Stimulated activated CD4-positive, alpha-beta T cell treated with anti-CD3 and anti-CD28 coated beads, Interleukin-4, amount 100 ng/mL, for 24 hours (primary cell): Measurements from ENCODE around the gene OXCT2.

Experiments
- DNase-seq: peaks from one replicate; pipeline ENCODE4 v3.0.0-alpha.2; 2020

The OXCT2 gene

DNA sequence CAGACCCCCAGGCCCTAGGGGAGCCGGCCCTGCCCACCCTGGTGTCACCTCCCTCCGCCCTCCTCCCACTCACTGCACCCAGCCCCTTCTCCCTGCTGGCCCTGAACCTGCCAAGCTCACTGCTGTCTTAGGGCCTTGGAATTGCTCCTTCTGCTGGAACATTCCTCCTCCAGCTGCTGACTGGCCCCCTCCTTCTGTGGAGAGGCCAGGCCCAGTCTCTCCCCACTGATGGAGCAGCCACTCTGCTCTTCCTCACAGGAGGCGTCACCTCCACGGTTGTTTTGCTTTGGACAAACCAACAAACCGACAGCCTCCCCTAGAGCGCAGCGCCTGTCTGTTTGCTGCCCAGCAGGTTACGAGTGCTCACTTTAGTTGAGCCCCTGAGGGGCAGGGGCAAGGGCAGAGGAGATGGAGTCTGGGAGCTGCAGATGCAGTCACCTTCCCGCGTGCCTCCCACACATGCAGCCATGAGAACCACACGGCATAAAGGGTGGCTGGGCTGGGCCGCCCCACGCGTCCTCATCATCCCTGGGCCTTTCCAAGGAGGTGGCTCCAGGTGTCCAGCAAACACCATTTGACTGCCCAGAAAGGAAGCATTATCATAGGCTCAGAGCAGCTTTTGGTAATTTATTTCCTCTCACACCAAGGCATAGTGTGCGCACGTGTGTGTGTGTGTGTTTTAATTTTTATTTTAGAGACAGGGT, 9.4 kb downstream of the OXCT2 start:
- DNase-seq: no peak

DNA sequence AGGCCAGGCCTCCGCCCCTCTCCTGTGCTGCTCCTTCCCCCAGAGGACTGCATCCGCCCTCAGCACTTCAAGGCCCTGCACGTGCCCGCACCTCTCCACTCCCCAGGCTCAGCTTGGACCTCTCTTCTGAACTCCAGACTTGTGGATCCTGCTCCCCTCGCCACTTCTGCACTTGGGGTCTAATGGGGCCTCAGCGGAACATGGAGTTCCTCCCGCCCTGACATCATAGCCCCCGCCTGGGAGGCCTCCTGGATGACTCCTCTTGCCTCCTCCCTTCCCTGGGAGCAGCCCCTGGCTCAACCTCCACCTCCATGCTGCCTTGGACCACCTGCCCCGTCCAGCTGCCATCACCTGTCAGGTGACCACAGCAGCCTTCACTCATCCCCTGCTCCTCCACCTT, 10.1 kb downstream of the OXCT2 start:
- DNase-seq: no peak

DNA sequence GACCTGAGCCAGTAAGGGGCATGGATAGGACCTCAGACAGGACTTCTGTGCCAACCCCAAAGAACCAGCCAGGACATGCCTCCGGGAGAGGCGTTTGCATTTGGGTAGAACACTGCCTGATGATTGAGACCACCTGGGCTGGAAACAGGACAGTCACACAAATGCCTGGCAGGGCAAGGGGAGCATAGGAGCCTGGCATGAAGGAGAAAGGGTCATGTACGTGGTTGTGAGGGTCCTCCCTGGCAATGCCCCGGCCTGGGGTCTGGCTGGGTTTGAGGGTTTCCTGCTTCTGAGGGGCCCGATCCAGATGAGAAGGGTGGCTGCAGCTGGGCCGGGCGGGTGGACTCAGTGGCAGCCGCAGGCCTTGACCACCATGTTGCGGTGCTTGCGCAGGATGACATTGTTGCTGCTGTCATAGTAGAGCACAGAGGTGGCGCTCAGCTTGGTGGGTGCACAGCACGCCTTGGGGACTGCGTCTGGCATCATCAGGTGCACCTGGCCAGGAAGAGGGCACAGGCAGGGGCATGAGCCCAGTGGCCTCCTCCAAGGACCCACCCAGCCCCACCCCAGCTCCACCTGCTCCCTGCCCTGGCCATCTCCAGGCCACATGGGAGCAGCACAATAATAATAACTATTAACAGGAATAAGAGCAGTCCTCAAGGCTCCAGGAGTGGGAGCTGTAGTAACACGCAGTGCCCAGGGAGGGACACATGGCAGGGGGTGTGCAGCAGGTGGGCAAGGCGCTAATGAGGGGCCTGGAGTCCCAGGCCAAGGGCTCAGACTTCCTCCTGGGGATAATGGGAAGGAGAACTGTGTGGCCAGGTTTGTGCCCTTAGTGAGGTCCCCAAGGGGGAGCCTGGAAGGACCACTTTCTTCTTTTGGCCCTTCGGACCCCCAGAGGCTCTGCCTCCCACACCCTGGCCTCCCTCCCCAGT, 10.8 kb downstream of the OXCT2 start:
- no peak for DNase-seq

DNA sequence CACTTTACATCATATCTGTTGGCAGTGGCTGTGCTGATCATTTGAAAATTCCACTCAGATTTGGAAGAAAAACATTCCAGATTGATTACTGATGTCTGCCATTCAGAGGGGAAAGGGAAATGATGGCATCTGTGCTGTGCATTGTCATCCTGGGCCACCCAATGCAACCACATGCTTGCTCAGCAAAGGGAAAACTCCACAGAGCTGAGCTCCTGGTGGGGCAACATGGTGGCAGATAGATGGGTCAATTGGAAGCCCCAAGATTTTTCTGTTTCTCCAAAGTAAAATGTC, 11.8 kb downstream of the OXCT2 start:
- no peak for DNase-seq

DNA sequence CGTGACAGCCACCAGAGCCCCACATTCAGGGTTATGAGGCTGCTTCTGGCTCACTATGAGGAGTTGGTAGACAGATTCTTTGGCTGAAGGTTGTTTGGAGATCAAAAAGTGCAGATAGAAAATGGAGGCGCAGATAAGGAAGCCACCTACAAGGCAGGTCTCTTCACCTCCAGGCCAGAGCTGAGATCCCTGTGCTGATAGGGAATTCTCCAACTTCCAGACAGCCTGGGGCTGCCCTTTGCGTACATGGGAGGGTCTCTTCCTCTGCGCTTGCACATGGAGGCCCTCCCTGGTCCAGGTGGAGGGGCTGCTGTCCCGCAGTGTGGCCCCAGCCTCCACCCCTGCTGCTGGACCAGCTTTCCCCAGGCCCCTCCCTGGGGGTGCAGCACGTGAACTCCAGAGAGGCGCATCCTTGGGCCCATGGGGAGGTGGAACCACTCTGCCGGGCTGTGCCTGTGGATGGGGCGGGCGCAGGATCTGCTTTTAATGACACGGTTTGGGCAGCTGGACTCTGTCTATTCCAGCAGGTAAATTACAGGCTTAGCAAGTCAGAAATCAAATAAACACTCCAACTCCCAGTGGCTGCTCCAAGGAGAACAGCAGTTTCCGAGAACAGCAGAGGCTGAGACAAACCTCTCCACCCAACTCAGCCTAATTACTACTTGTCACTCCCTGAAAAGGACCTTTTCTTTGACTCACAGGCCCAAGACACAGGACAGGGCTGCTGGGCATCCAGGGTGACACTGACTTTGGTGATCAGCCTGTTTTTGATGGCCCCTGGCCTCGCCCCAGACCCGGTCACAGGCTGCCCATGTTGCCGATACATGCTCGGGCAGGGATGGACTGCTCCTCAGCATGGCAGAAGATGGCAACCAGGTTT, 12.4 kb downstream of the OXCT2 start:
- DNase-seq: no peak

DNA sequence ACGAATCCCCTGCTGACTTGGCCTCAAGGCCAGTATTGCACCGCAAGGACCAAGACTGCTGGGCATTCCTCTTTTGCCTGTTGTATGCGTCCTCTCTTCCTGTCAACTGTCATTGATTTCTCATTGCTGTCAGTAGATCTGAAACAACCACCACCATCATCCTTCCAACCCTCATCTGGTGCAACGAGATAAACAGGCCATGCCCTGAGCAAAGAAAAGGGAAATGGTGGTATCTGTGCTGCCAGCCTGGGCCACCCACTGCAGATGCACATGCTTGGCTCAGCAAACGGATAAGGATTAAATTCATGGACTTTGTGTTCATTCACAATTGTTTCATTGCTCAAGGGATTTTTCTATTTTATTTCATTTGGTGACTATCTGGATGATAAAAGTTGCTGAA, 13.6 kb downstream of the OXCT2 start:
- DNase-seq: no peak

DNA sequence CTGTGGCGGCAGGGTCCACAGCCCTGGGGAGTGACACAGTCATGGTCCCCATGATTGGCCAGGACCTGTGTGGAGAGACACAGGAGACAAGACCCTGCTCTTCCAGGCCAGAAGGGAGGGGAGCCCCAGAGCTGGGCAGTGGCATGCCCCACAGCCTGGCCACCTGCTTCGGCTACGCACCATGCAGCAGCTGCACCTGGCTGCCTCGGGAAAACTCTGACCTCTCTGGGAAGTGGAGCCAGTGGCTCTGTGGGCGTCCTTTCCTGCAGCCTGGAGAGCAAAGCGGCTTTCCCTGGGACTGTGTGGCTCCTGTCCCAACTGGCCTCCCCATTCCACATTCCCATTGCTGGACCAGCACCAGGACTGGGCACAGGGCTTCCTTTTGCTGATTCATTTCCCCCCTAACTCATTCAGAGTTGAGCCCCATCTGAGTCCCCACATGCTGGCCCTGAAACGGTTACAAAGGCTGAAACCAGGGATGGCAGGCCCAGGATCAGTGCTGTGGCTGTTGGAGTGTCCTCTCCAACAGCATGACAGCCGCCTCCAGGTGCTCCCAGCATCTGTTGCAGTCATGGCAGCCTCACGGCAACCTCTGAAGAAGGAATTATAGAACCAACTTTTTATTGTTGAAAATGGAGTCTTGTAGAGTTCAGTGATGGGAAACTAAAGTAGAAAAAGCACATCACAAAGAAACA, 15.0 kb downstream of the OXCT2 start:
- no peak for DNase-seq

DNA sequence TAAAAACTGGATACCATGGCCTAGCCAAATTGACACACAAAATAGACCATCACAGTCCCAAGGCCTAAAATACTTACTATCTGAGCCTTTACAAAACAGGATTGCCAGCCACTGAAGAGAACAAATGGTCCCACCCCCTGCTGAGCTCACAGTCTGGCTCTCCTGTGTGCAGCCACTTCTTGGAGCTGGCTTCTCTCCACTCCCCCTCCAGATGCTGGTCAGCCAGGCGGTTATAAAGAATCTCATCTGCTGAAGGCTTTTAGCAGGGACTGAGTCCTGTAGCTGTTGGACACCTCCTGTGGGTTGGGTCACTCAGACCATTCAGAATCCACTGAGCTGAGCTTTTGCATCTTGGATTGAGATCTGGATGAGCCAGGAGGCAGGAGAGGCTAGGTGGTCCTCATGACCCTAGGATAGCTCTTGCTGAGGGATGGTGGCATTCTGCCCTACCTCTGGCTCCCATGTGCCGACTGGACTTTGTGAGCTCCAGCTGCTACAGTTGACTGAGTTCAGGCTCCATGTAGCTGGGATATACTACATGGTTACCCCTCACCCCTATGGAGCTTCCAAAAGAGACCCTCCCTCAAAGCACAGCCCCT, 16.1 kb downstream of the OXCT2 start:
- no peak for DNase-seq

DNA sequence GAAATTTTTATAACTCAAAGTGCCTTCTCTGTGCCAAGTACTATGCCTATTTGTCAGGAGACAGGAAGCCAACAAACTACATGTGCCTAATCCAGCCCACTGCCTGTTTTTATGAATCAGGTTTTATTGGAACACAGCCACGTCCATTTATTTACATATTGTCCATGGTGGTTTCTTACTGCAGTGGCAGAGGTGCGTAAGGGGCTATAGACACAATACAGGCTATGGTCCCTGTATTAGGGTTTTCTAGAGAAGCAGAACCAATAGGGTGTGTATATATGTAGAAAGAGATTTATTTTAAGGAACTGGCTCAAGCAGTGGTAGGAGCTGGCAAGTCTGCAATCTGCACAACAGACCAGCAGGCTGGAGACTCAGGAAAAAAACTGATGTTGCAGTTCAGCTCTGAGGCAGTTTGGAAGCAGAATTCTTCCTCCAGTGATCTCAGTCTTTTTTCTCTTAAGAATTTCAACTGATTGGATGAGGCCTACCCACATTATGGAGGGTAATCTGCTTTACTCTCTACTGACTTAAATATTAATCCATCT, 17.1 kb downstream of the OXCT2 start:
- DNase-seq: no peak

DNA sequence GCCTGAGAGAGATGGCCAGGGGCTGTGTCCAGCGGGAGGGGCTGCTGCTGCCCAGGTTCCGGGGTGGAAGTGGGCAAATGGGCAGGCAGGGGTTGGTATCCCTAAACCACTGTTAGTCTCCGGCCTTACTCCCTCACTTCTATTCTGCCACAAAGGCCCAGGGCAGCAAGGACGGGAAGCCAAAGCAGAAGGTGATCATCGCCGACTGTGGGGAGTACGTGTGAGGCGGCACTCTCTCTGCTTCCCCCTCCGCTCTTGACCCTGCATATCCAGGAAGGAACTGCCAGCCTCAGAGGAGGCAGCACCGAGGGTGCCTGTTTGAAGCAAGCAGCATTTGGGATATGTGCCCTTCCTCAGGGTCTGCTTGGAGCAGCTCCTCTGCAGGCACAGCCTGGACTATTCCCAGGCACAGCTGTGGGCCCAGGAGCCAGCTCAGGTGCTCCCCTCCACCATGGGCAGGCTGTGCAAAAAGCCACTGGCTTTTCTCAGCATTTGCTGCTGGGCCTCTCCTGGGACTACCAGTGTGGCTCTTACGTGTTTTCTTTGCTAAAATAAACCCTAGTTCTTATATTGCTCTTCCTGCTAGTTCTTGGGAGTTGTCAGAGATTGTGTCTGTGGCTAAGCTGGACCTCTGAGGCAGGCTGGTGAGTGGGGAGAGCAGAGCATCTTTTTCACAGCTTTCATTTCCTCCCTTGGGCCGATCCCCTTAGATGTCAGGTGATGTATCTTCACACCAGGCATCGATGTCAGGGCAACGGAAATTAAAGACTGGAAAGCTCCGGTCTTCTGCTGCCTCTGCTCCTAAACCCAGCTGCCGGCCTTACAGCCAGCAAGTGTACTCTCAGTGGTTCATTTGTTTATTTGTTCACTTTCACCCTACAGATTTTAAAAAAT, 17.8 kb downstream of the OXCT2 start:
- no peak for DNase-seq

DNA sequence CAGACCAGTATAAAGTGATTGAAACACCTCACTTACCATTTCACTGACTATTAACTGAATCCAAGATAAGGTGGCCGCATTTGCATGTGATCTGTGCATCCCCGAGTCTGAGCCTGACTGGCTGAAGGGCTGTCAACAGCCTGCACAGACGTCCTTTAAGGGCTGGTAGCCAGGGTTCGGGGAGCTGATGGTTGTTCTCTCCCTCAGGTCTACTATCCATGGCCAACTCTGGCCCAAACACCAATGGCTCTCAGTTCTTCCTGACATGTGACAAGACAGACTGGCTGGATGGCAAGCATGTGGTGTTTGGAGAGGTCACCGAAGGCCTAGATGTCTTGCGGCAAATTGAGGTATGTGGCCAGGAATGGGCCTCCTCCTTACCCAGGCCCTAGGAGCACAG, 18.4 kb downstream of the OXCT2 start:
- DNase-seq: no peak

DNA sequence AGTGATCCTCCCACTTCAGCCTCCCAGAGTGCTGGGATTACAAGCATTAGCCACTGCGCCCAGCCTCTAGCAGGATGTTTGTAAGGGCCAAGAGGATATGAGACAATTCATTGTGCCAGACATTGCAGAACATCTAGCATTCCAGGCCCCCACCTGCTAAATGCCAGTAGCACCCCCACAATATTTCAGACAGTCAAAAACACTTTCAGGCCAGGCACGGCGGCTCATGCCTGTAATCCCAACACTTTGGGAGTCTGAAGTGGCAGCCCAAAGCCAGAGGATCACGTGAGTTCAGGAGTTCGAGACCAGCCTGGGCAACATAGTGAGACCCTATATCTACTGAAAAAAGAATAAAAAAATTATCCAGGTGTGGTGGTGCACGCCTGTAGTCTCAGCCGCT, 19.6 kb downstream of the OXCT2 start:
- DNase-seq: no peak

DNA sequence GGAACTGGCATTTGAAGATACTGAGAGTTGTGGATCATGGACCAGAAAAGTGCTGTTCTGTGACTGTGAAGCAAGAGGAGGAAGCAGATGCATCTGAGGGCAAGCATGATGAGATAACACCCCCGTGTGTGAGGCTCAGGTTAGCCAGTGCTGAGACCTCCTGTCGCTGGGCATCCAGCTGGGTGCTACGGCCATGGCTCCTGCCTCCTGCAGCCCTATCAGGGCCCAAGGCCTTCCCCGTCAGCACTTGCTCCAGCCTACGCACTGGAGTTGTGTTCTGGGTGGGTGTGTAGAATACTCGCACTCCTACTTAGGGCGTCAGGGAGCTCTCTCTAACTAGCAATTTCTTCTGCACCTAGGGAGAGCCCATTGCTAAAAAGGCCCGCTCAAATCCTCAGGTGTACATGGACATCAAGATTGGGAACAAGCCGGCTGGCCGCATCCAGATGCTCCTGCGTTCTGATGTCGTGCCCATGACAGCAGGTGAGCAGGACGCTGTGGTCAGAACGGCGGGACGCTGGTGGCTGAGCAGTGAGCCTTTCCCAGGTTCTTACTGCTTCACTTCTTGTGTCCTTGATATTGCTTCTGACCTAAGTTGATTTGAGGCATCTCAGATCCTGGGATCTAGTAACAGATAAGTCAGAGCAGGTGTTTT, 26.0 kb downstream of the OXCT2 start:
- DNase-seq: no peak

DNA sequence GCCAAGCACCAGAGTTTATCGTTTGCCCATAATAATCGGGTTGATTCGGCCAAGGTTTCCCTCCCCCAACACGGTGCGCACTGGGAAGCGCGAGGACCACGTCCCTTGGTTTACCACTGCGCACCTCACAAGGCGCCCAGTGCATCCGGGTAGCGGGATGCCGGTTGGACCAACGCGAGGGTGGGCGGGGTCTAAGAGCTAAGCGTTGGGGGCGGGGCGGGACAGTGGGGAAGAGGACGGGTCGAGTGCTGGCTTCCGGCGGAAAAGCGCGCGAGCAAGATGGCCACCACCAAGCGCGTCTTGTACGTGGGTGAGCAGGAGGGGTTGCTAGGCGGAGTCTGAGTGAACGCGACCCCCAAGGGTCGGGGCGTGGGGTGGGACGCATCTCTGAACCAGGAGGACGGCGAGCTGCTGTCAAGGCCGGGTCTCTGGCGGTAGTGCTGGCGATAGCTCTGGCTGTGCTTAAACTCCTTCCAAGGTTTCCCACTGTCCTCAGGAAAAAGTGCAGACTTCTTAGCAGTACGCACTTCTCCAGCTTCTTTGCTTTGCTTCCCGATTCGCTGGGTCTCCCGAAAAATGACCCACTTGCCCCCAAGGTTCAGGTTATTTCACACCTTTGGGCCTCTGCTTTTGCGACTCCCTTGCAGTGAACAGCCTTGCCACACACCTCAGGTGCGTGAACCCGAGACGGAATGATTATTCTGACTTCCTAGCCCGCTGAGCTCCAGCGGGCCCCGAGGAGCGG, 32.4 kb downstream of the OXCT2 start, which contains the start of gene PPIE:
Gene PPIE, plus strand, starts transcription at position 261 of the 745 bp plus-strand sequence. Its CDS starts 19 bp downstream, at position 280.
- DNase-seq: peak; percentile 97

DNA sequence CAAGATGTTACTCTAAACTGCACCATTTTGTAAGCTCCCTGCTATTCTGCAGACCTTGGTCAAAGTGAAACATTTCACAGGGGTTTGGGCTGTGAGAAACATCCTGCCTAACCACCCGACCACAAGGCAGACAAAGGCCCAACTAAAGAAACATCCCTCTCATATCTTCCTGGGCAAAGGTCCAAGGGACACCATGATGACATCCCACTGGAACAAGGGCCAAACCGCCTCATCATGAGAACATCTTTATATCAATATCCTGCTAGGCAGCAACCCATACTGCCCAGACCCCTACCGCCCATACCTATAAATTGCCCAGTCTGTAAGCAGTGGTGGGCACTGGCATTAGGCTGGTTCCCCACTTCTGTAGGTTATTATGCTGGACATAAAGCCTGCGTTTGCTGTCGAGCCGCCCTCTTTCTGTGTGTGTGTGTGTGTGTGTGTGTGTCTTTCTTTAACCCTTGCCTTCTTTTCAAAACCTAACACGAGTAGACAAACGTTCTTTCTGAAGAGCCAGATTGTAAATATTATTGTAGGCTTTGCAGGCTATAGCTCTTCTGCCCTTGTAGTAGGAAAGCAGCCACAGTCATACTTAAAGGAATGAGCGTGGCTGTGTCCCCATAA, 33.5 kb downstream of the OXCT2 start:
- no peak for DNase-seq

DNA sequence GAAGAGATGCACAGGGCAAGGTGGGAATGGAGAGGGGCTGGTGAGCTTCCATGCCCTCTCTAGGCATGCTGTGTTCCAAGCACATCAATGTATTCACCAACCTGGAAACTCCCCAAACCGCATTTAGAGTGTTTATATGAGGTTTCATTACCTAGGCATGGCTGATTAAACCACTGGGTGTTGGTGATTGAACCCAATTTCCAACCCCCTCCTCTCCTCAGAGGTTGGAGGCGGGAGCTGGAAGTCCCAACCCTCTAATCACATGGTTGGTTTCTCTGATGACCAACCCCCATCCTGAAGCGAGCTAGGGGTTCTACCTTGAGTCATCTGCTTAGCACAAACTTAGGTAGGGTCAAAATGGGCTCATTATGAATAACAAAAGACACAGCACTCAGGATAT, 35.4 kb downstream of the OXCT2 start:
- DNase-seq: no peak

DNA sequence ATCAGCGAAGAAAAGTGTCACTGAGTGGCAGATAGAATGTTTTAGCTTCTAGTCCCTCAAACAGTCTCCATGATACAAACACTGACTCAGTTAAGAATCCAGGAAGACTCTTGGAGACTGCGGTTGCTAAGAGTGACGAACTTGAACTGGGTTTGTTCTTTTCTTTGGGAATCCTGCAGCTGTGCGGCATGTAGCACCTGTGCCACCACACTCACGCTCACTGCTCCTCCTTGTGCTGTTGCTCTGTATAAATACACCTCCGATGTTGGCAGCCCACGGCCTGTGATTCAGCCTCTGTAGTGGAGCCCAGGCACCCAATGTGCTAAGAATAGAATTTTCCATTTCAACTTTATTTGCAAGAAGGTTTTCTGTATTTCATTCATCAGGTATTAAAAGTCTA, 38.0 kb downstream of the OXCT2 start:
- no peak for DNase-seq

DNA sequence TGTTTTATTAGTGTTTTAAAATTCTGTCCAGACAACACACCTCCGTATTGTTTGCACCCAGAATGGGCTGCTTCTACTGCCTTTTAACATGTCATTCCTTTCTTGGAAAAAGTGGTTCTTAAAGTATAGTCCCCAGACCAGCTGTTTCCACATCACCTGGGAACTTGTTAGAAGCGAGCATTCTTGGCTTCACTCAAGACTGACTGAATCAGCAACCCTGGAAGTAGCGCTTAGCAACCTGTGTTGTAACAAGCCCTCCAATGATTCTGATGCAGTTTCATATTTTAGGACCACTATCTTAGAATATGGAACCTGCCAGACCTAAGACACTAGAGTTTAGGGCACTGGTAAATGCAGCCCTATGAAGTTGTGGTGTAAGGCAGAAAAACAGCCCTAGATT, 38.4 kb downstream of the OXCT2 start:
- no peak for DNase-seq

DNA sequence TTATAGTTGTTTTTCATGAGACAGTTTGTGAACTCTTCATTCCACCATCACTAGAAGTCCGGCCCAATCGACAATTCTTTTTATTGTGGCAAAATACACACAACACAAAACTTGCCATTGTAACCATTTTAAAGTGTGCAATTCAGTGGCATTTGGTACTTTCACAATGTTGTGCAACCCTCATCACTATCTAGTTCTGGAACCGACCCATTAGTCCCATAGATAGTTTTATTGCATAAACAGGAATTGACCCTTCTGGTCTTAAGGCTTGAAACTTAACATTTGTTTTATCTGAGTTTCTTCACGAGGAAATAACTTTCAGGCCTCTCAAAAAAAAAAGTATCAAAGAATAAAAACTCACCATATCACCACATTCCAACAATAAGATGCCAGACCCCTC, 41.3 kb downstream of the OXCT2 start:
- DNase-seq: no peak
